GM19452 (cell line): ENCODE measurements around the gene HPCAL1.

Experiments
- ATAC-seq: cut with Tn5 transposase; IDR thresholded peaks from one replicate; pipeline ENCODE4 v1.9.1; 2021; ENCODE audit not compliant: unreplicated experiment

Gene HPCAL1

GRCh38 chr2:10385501-10385900, 82.8 kb downstream of the HPCAL1 start:
- ATAC-seq: no peak

DNA sequence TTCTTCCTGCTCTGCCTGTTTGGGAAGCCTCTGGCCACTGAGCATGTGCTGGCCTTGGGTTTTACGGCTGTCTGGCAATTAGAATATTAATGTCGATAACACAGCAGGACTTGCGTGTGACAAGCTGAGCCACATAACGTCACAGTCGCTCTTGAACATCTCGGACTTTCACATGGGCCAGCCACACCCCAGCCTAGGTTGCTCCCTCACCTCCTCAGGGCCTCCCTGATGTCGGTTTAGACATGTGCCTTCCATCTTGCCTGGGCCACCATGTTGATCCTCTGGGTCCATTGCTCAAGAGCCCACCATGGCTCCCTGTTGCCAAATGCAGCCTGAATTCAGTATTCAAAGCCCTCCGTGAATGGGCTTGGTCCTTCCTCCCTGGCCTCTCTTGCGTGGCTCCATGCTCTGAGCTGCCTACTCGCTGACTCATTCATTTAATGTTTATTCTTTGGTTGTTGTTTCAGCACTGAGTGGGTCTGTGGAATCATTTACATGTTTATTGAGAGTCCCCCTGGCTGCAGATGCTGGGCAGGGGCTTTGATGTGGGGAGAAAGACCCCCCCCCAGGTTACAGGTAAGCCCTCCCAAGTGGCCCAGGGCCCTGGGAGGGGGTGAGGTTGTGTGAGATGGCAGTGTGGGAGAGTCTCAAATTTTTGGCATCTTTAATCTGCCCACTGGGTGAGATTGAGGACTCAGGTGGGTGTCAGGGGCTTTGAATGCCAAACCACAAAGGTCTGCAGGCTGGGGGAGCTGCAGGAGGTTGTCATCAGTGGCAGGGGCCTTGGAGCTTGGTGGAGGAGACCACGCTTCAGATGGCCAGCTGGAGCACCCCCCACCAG, 83.4 kb downstream of the HPCAL1 start:
- no peak for ATAC-seq

GRCh38 chr2:10387033-10387432, 84.3 kb downstream of the HPCAL1 start:
- no peak for ATAC-seq

DNA sequence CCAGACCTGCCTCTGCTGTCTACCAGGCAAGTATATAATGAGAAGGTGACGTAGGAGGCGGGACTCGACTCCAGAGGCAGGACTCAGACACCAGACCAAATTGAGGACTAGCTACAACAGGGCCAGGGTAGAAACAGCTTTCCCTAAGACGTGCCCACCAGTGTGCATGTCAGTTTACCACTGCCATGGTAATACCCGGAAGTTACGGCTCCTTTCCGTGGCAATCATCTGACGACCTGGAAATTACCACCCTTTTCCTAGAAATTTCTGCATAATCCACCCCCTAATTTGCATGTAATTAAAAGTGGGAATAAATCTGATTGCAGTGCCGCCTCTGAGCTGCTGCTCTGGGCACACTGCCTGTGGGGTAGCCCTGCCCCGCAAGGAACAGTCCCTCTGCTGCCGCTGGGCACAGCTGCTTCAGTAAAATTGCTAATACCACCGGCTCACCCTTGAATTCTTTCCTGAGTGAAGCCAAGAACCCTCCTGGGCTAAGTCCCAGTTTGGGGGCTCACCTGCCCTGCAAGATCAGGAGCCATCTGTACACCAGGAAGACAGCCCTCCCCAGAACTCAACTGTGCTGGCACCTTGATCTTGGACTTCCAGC, 86.4 kb downstream of the HPCAL1 start:
- ATAC-seq: no peak

DNA sequence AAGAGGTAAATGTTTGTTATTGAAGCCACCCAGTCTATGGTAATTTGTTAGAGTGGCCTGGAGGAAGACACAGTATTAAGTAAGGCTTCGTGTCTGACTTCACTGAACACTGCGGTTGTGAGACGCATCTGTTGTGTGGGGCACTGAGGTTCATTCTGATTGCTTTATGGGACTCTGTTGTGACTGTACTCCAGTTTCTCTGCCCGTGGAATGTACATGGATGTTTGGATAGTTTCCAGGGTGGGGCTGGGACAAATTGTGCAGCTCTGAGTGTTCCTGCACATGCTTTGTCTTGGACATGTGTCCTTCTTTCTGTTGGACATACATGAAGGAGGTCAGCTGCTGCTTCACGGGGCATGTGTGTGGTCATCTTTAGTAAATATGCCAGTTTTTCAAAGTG, 86.9 kb downstream of the HPCAL1 start:
- ATAC-seq: no peak

DNA sequence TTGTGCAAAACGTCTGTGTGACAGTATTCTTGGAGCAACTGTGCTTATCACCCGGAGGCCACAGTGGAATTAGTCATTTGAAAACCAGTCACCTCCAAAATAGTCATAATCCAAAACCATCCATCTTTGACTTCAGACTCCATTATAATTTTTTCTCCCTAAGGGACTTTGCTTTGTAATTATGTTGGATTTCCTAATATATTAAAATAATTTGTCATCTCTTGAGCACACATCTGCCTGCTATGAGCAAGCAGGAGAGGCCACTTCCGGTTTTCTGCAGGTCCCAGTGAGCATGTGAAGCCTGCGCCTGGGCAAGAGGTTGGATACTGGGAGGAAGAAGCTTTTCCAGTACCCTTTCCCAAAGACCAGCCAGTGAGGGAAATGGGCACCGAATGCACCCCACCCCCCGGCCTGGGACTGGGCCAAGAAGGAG, 87.7 kb downstream of the HPCAL1 start:
- no peak for ATAC-seq

GRCh38 chr2:10392100-10392499, 89.4 kb downstream of the HPCAL1 start:
- ATAC-seq: no peak

DNA sequence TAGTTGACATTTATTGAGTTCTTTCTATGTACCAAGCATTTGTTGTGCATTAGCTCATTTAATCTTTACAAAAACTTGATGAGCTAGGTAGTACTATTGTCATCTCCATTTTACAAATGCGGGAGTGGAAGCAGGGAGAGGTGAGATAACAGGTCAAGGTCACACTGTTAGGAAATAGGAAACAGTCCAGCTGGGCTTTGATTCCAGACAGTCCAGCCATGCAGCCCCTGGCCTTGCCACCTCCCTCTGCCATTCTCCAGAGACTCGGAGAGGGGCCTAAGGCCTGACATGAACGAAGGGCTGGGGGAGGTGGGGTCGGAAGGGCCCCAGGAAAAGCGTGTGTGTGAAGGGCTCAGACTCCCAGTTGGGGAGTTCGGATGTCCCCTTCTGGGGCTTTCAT, 89.8 kb downstream of the HPCAL1 start:
- ATAC-seq: no peak

GRCh38 chr2:10392951-10393639, 90.4 kb downstream of the HPCAL1 start:
- no peak for ATAC-seq

GRCh38 chr2:10393640-10393982, 90.9 kb downstream of the HPCAL1 start:
- no peak for ATAC-seq

GRCh38 chr2:10395893-10396292, 93.2 kb downstream of the HPCAL1 start:
- ATAC-seq: no peak

- no peak for ATAC-seq
These were observed 93.8 kb downstream of the HPCAL1 start for GRCh38 chr2:10396464-10396863.

DNA sequence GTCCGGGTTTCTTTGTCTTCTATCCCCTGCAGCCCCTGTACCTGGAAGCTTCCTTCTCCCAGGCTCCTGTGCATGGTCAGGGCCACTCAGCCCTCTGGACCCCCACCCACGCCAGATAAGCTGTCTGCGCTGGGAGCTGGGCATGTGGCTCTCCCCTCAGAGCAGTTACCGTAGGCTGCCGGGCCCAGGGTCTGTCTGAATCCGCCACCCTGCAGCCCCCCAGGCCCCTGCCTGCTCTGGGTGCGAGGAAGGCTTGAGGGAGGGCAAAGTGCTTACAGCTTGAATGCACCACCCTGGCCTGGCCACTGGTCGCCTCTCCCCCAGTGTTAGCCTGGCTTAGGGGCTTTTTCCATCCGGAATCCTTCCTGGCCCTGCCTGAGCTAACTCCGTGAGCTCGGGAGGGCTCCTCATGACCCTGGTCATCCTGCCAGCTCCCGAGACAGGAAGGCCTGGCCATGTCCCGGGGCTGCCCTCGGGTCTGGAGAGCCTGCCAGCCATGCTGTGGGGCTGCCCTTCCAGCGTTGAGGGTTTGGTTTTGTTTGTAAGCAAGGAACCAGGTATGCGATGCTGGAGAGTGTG, 94.7 kb downstream of the HPCAL1 start:
- no peak for ATAC-seq

DNA sequence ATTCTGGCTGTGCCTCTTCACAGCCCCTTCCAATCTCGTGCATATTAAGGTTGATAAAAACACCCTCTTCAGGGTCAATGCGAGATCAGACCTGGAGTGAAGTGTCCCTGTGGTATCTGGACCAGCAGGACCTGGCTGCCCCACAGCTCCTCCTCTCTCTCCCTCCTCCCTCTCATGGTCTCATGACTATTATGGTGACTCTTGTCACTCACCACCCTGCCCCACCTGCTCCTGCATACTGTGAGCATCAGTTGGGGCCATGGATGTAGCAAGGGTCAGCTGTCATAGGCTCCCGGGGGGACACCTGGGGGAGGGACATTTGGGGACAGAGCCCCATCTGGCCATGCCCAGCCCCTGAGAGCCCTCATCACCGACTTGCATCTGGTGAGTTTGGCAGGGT, 95.2 kb downstream of the HPCAL1 start:
- no peak for ATAC-seq

DNA sequence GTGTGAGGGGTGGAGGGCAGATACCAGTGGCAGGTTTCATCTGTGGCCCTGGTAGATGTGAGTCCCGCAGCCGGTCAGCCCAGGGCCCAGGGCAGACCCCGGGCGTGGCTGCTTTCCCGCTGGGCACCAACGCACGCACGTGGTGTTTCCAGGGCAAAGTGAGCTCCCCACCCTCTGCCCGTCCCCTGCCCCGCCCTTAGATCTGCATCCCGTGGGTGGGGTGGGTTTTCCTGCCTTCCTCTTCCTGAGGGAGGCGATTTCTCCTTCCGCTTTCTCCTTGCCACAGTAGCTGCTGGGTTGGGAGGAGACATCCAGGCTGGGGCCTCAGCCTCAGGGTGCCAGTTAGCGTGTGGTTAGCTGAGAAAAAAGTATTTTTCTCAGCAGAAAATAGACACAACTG, 95.8 kb downstream of the HPCAL1 start:
- ATAC-seq: no peak

- no peak for ATAC-seq
These were observed 96.7 kb downstream of the HPCAL1 start for GRCh38 chr2:10399358-10399757.

- no peak for ATAC-seq
These were observed 97.3 kb downstream of the HPCAL1 start for GRCh38 chr2:10400002-10400401.

DNA sequence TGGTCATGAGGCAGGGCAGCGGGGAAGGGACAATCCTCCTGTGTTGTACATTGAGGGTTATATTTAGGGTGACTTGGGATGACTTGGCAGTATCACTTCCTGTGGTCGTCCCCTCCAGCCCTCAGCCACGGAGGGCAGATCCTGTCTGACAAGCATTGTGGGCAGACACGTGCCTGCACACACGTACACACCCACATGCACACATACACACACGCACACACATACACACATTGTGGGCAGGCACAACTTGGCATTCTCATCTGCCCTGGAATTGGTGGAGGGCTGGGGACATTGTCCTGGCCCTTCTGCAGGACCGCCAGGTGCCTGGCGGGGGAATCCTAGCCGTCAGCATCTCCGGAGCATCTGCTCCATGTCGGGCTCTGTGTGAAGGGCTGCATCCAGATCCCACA, 97.9 kb downstream of the HPCAL1 start:
- no peak for ATAC-seq

- no peak for ATAC-seq
These were observed 98.6 kb downstream of the HPCAL1 start for GRCh38 chr2:10400978-10401951.

DNA sequence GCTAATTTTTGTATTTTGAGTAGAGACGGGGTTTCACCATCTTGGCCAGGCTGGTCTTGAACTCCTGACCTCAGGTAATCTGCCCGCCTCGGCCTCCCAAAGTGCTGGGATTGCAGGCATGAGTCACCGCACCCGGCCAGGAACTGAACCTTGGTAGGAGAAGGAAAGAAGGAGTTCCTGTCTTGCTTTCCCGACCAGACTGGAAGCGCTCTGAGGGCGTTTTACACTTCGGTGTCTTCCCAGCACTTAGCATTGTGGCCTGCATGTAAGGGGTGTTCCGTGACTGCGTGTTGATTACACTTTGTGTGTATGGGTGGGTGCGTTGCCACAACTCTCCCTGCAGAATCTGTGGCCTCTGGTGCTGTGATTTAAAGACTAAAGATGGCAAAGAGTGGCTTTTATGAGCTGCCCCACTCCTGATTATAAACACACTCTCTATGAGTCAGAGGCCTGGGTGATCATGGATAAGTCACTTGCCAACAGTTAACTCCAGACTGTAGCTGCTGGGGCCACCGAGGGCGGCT, 99.4 kb downstream of the HPCAL1 start:
- no peak for ATAC-seq
